Panc1 (cell line): ENCODE data around the gene MIPEP. TPM values are rescaled to one million over a fixed set of nuclear protein-coding genes. Genes with fewer than 3 reads are reported as not detected.

ENCODE experiments used
- ATAC-seq: fragments of 200-7000 bp; cut with Tn5 transposase; 2 replicates; pipeline ENCODE4 v1.9.1; 2020; ENCODE audit warnings: mild to moderate bottlenecking, moderate library complexity
- Bru-seq: library from RNA; stranded (reverse); fragments of 400-500 nt; gene quantifications from one replicate; lab custom pipeline; 2021; lab: Mats Ljungman, UMichigan
- BruChase-seq, 2 experiments: library from RNA; stranded (reverse); fragments of 400-500 nt; gene quantifications; one replicate each; lab custom pipeline; 2021; lab: Mats Ljungman, UMichigan
- BruUV-seq: library from RNA; stranded (reverse); fragments of 400-500 nt; replicated peaks from 2 replicates; lab custom pipeline; 2021; lab: Mats Ljungman, UMichigan
- CTCF ChIA-PET: fragments of 300-600 bp; sonication (Branson Sonifier 250); formaldehyde crosslinking; loops from one replicate; lab custom pipeline; 2022; ENCODE audit warnings: antibody characterized with exemption; lab: Charles Lee
- POLR2A ChIA-PET: fragments of 300-600 bp; sonication (Branson Sonifier 250); formaldehyde crosslinking; loops from one replicate; lab custom pipeline; 2022; ENCODE audit warnings: antibody characterized with exemption; lab: Charles Lee
- DNase-seq: peaks from one replicate; pipeline ENCODE4 v3.0.0-alpha.2; 2010; ENCODE audit warnings: low read depth, low spot score
- H3K27ac ChIP-seq: 2 replicates; pipeline ENCODE4 v1.5.1; 2011; ENCODE audit warnings: mild to moderate bottlenecking, low read length, inconsistent platforms
- H3K27me3 ChIP-seq: fragments of 200-500 bp; sonication (Bioruptor generic); 2 replicates; pipeline ENCODE4 v1.6.0; 2014; ENCODE audit warnings: low read length, inconsistent platforms; ENCODE audit not compliant: control insufficient read depth, insufficient read depth
- H3K36me3 ChIP-seq: fragments of 200-500 bp; sonication (Bioruptor generic); 2 replicates; pipeline ENCODE4 v1.5.1; 2014; ENCODE audit warnings: inconsistent platforms, mild to moderate bottlenecking, low read length, moderate library complexity; ENCODE audit not compliant: control insufficient read depth, insufficient read depth
- H3K4me1 ChIP-seq: 2 replicates; pipeline ENCODE4 v1.5.1; 2011; ENCODE audit warnings: inconsistent platforms, mild to moderate bottlenecking, low read length, moderate library complexity; ENCODE audit not compliant: control insufficient read depth, insufficient read depth
- H3K4me3 ChIP-seq, 2 experiments: 2 replicates each; pipeline ENCODE4 v1.5.1; 2011 to 2012; ENCODE audit warnings: low read depth in 2 of 2, low read length in 2 of 2, mild to moderate bottlenecking in 2 of 2, inconsistent platforms in 1 of 2, moderate library complexity in 1 of 2
- H3K9me3 ChIP-seq: fragments of 200-500 bp; sonication (Bioruptor generic); 2 replicates; pipeline ENCODE4 v1.5.1; 2014; ENCODE audit warnings: low read depth, mild to moderate bottlenecking, inconsistent platforms, low read length, moderate library complexity; ENCODE audit not compliant: control insufficient read depth, insufficient read depth
- POLR2AphosphoS5 ChIP-seq: IDR thresholded peaks from 2 replicates; pipeline ENCODE4 v1.6.1; 2012; ENCODE audit warnings: mild to moderate bottlenecking, low read depth, low read length, moderate library complexity
- SIN3A ChIP-seq: IDR thresholded peaks from 2 replicates; pipeline ENCODE4 v1.6.1; 2012; ENCODE audit warnings: low read depth, mild to moderate bottlenecking, low read length, moderate library complexity, borderline replicate concordance; ENCODE audit not compliant: insufficient read depth
- TCF7L2 ChIP-seq: IDR thresholded peaks from 2 replicates; pipeline ENCODE4 v1.6.1; 2011; ENCODE audit warnings: mild to moderate bottlenecking, low read depth, low read length, inconsistent platforms
- in situ Hi-C: cut with HindIII; loops from 2 replicates; pipeline ENCODE4 v1.10.0; 2016; ENCODE audit warnings: low sequenced_read_pairs, low pct_unique_long_range_greater_than_20kb
- intact Hi-C: fragments of 100-400 bp; cut with micrococcal nuclease; formaldehyde crosslinking; loops from one replicate; pipeline ENCODE4 v1.10.0; 2022; ENCODE audit not compliant: unreplicated experiment
- long read RNA-seq: library from polyadenylated mRNA; unstranded; transcript quantifications from one replicate; pipeline ENCODE4 v2.0.0, GENCODE V29; 2021; ENCODE audit not compliant: unreplicated experiment
- polyA plus RNA-seq: library from polyadenylated mRNA; unstranded; fragments of >200 nt; gene quantifications from one replicate; pipeline ENCODE4 v1.2.1, GENCODE V29; 2012; ENCODE audit warnings: missing spikeins; ENCODE audit not compliant: insufficient read length
- total RNA-seq: library from RNA; stranded (reverse); gene quantifications from one replicate; pipeline ENCODE4 v1.2.1, GENCODE V29; 2021; ENCODE audit not compliant: unreplicated experiment
- TF ChIP-seq, protein P1 (sequence below): fragments of 450-650 bp; IDR thresholded peaks from 2 replicates; pipeline ENCODE4 v1.5.1; 2017; ENCODE audit warnings: mild to moderate bottlenecking
- TF ChIP-seq, protein P2 (sequence below), 2 experiments: IDR thresholded peaks; 2 replicates each; pipeline ENCODE4 v1.6.1; 2011 to 2012; ENCODE audit warnings: low read depth in 2 of 2, control low read depth in 1 of 2, low read length in 1 of 2, mild to moderate bottlenecking in 1 of 2, moderate library complexity in 1 of 2; ENCODE audit not compliant: insufficient read depth in 1 of 2

Gene MIPEP
- total RNA-seq (13.8 TPM), Bru-seq, nascent RNA (percentile 55 among the genes with signal in this experiment), BruChase-seq, experiment 1, labeled RNA remaining after a 2-hour chase (percentile 53 among the genes with signal in this experiment), BruChase-seq, experiment 2, labeled RNA remaining after a 6-hour chase (percentile 50 among the genes with signal in this experiment)
- polyA plus RNA-seq = 9.0 TPM
- long read RNA-seq, transcript MIPEP-201 (19 exons, 2,400 nt) = major isoform, 26 of 37 reads
- long read RNA-seq, partial matches to known transcripts = 1 of 37 reads
- long read RNA-seq, other reads (novel, unspliced or antisense) = 7 of 37 reads

DNA sequence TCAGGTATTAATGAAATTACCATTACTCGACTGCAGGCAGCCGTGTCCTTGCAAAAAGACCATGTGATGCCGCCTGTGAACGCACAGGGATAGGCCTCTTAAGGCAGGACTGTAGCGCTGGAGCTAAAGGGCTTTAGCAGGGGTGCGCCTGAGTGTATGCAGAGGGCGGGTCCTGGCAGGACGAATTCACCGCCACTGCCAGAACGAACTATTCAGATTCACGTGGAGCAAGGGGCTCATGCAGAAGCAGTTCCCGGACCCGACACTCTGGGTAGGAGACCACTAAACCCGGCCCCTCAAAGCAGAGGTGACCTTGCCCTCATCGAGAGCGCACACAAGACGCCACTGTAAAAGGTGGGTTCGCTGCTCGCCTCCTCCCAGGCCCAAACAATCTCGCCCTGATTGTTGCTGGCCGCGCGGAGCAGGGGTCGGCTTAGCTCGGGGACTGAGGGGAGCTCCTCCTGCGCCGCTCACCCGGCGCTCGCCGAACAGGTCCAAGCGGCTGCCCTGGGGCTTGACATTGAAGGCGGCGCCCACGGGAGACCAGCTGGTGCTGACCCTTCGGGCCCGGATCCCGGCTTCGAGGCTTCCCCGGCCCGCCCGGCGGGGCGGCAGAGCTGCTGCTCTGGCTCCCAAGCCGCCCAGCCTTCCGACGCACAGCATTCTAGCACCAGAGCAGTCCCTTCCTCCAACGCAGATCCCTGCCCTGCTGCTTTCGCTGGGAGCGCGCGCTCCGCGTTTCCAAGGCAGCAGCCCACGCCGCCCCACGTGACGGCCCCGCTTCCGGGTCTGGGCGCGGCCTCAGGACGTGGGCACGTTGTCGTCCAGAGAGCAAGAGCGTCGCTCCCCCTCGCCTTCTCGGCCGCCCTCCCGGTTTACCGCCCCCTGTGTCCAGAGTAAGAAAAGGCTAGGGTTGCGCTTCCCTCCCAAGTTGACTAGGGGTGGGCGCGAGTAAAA lies at the start of gene MIPEP:
Gene MIPEP (minus strand): TSS at position 743 of the 957 bp plus-strand sequence. CDS start 80 bp downstream, at position 663.
- peak; percentile 70 for DNase-seq
- intact Hi-C loops (no loop called here), in situ Hi-C loops (no loop called here)
- peak within 1 kb of the TSS; percentile 71 for H3K27ac ChIP-seq
- ChIA-PET POLR2A (no interaction called here), CTCF (no interaction called here)
- peak within 1 kb of the TSS; percentile 81 for H3K4me3 ChIP-seq
- H3K9me3 ChIP-seq = no peaks in the 10 kb centered on the region
- TF ChIP-seq, protein P1, sequence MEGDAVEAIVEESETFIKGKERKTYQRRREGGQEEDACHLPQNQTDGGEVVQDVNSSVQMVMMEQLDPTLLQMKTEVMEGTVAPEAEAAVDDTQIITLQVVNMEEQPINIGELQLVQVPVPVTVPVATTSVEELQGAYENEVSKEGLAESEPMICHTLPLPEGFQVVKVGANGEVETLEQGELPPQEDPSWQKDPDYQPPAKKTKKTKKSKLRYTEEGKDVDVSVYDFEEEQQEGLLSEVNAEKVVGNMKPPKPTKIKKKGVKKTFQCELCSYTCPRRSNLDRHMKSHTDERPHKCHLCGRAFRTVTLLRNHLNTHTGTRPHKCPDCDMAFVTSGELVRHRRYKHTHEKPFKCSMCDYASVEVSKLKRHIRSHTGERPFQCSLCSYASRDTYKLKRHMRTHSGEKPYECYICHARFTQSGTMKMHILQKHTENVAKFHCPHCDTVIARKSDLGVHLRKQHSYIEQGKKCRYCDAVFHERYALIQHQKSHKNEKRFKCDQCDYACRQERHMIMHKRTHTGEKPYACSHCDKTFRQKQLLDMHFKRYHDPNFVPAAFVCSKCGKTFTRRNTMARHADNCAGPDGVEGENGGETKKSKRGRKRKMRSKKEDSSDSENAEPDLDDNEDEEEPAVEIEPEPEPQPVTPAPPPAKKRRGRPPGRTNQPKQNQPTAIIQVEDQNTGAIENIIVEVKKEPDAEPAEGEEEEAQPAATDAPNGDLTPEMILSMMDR = peak; percentile 87
- TF ChIP-seq SIN3A (peak; percentile 99), POLR2AphosphoS5 (peak; percentile 71), TCF7L2 (no peak)
- TF ChIP-seq, protein P2, sequence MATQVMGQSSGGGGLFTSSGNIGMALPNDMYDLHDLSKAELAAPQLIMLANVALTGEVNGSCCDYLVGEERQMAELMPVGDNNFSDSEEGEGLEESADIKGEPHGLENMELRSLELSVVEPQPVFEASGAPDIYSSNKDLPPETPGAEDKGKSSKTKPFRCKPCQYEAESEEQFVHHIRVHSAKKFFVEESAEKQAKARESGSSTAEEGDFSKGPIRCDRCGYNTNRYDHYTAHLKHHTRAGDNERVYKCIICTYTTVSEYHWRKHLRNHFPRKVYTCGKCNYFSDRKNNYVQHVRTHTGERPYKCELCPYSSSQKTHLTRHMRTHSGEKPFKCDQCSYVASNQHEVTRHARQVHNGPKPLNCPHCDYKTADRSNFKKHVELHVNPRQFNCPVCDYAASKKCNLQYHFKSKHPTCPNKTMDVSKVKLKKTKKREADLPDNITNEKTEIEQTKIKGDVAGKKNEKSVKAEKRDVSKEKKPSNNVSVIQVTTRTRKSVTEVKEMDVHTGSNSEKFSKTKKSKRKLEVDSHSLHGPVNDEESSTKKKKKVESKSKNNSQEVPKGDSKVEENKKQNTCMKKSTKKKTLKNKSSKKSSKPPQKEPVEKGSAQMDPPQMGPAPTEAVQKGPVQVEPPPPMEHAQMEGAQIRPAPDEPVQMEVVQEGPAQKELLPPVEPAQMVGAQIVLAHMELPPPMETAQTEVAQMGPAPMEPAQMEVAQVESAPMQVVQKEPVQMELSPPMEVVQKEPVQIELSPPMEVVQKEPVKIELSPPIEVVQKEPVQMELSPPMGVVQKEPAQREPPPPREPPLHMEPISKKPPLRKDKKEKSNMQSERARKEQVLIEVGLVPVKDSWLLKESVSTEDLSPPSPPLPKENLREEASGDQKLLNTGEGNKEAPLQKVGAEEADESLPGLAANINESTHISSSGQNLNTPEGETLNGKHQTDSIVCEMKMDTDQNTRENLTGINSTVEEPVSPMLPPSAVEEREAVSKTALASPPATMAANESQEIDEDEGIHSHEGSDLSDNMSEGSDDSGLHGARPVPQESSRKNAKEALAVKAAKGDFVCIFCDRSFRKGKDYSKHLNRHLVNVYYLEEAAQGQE (IDR thresholded peaks at IDR 0.05; ENCODE audit: insufficient read depth in 1 of 2, low read depth in 2 of 2, low read length in 1 of 2) = peak in 1 of 2 experiments; percentile 59; a peak in 1 of 4 replicates
- no peaks in the 10 kb centered on the region for H3K27me3 ChIP-seq
- peak; percentile 98 for ATAC-seq
- no peaks in the 10 kb centered on the region; the same call in 1 of the 2 replicates for H3K36me3 ChIP-seq
- BruUV-seq = no TSS peak
- H3K4me1 ChIP-seq = peaks cover 4% of the 10 kb centered on the region; the same call in 1 of the 2 replicates

DNA sequence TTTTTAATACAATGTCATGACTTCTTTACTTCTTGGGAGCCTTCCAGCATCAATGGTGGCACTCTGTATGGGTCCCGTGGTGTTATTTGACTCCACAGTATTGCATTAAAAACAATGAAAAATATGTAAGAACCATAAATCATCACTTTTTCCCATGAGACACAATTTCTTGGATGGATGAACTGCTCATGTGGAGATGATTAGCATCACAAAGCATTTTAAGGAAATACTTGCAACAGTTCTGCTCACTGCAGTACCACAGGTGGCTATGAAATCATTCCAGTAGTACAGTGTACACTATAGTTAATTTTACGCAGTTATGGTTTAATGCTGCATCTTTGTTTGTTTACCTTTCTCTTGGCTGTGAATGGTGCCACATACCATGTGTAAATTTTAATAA lies 45.3 kb upstream of the MIPEP start:
- no peaks in the 10 kb centered on the region for H3K9me3 ChIP-seq
- POLR2A ChIA-PET = no interaction called here
- H3K36me3 ChIP-seq = no peaks in the 10 kb centered on the region
- no peaks in the 10 kb centered on the region for H3K27me3 ChIP-seq
- H3K27ac ChIP-seq = no peak overlapping the region
- no peak for TF ChIP-seq TCF7L2
- no peak for TF ChIP-seq POLR2AphosphoS5
- TF ChIP-seq SIN3A = no peak
- TF ChIP-seq, protein P1 = no peak
- TF ChIP-seq, protein P2 (IDR thresholded peaks at IDR 0.05; ENCODE audit: insufficient read depth in 1 of 2, low read depth in 2 of 2, low read length in 1 of 2) = no peak
- in situ Hi-C loops = no loop called here
- ATAC-seq (no peak), DNase-seq (no peak)
- no TSS peak for BruUV-seq
- intact Hi-C loops = no loop called here
- CTCF ChIA-PET = no interaction called here
- no peaks in the 10 kb centered on the region for H3K4me1 ChIP-seq
- H3K4me3 ChIP-seq = no peak overlapping the region
